Activated naive CD4-positive, alpha-beta T cell treated with anti-CD3 and anti-CD28 coated beads, Interleukin-2, amount 50 U/mL, for 72 hours (primary cell): ENCODE results near the gene ZBTB21. TPM values are rescaled to one million over a fixed set of nuclear protein-coding genes. Genes with fewer than 3 reads are reported as not detected.
"Not testable (repeated sequence)": the region's sequence is repeated elsewhere in the genome, so short reads cannot be mapped to it uniquely, and the experiment has no call there.

Experiments used
- ATAC-seq, 2 donors: fragments of 150-1000 bp; cut with Tn5 transposase; 2 replicates each; pipeline ENCODE4 v1.10.0; 2021; ENCODE audit warnings: mild to moderate bottlenecking in 2 of 2, moderate library complexity in 2 of 2
- DNase-seq, 2 donors: peaks; one replicate each; pipeline ENCODE4 v3.0.0; 2021 to 2022; ENCODE audit warnings: low spot score in 2 of 2
- H3K27ac Mint-ChIP-seq, 2 donors: one replicate each; pipeline ENCODE4 v1.8.0; 2022; ENCODE audit warnings: mild to moderate bottlenecking in 2 of 2, mixed read lengths in 2 of 2
- H3K36me3 Mint-ChIP-seq, 2 donors: one replicate each; pipeline ENCODE4 v1.8.0; 2022; ENCODE audit warnings: mixed read lengths in 2 of 2
- H3K9me3 Mint-ChIP-seq, 2 donors: one replicate each; pipeline ENCODE4 v1.8.0; 2022; ENCODE audit warnings: mixed read lengths in 2 of 2
- total RNA-seq, 2 donors: library from RNA; stranded (reverse); gene quantifications; one replicate each; pipeline ENCODE4 v1.2.3, GENCODE V29; 2022

Gene ZBTB21
- total RNA-seq, 2 donors from 2014 or later, result 28.6 to 61.0 TPM

DNA sequence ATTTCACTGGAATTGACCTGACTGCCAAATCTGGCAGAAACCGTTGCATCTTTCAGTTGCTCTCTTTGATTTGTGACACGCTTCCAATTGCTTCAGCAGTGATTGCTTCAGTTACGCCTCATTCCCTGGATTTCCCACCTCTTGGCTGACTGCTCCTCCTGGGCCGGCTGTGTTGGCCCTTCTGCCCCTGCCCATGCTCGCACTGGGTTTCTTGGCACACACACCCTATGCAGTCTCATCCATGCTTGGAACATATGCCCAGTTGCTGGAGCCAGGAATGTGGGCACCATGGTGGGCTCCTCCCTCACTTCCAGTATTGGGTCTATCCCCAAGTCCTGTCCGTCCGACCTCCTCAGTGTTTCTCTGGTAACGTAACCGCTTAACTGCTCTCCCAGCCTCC lies 2.2 kb upstream of the ZBTB21 start:
- peaks cover 0 to 6% of the 10 kb centered on the region in 2 donors for H3K9me3 Mint-ChIP-seq
- peak overlapping the region; percentile 19 to 47 for H3K27ac Mint-ChIP-seq
- peaks cover 21 to 27% of the 10 kb centered on the region in 2 donors for H3K36me3 Mint-ChIP-seq
- ATAC-seq (no peak), DNase-seq (no peak)

DNA sequence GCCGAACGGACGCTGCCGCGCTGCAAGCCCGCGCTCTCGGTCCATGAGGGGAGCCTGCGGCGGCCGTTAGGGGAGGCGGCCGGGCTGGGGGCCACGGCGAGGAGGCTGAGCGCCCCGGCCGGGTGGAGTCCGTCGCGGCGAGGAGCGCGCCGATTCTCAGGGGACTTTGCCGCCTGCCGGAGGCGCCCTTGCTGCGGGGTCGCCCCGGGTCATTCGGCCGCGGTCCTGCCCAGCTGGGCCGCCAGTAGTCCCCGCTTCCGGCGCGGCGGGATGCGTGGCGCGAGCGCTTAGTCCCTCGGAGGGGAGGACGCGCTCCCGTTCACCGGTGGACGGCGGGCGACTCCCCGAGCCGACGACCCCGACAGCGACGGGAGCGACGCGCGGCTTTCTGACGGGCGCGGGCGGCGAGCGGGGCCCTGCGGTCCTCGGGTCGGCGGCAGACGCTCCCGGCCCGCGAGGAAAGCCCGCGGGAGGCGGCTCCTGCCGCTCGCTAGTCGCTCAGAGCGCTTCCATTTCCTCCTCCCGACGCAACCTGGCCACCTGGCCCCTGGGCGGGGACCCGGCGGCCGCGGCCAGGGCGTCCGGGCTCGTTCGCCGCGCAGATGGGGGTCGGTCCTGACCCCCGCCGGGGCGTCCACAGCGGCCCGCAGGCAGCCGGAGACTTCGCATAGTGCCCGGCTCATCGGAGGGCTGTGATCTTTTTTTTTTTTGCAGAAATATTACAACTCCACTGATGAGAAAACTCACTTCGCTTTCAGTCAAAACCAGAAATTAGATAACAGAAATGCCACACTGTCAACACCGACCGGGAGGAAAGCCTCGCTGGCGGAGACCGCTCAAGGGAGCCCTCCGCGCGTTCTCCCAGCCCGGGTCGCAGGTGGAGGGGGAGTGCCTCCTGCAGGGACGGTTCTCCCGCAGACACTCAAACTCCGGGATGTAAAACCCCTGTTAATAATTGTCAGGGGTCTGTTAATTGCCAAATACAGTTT lies 641 bp upstream of the ZBTB21 start:
- ATAC-seq (peak; percentile 4 to 17), DNase-seq (peak; percentile 38 to 62)
- Mint-ChIP-seq H3K27ac (peak overlapping the region; percentile 95 to 96), H3K9me3 (peaks cover 0 to 10% of the 10 kb centered on the region in 2 donors), H3K36me3 (peaks cover 31 to 36% of the 10 kb centered on the region in 2 donors)

DNA sequence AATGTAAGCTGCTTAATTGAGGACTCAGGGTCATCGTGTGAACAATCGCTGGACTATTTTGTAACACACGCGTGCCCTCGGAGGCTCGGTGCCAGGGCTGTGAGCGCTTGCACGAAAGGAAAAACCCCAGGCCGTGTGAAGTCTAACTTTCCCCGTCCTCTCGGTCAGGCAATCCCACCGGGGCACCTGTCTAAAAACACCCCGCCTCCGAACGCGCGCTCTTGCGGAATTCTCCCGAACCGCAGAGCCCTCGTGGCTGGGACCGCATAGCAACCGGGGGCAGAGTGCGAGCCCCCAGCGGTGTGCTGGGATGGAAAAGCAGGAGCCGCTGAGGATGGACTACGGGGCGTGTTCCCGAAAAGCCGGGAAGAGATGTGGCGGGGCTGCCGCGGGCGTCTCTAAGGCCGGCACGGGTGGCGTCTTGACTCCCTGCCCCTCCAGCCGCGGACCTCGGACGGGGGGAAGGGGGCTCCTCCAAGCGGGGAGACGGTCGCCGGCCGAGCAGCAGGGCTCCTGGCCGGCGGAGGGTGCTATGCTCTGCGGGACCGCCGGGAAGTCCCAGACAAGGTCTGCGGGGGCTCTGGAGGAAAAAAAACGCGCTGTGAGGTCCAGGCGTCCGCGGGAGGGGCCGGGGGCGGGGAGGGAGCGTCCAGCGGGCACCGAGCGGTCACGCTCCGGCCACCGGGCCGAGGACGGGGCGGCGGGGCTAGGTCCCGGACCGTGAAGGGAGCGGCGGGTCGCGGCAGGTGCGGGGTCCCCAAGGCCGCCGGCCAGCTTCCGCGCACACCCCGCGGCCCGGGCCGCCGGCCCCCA lies 936 bp downstream of the ZBTB21 start:
- peak; percentile 46 to 83 for DNase-seq
- H3K27ac Mint-ChIP-seq, result peak overlapping the region; percentile 93 to 95
- ATAC-seq, result peak; percentile 7 to 28
- H3K9me3 Mint-ChIP-seq, result peaks cover 0 to 10% of the 10 kb centered on the region in 2 donors
- peaks cover 31 to 41% of the 10 kb centered on the region in 2 donors for H3K36me3 Mint-ChIP-seq

DNA sequence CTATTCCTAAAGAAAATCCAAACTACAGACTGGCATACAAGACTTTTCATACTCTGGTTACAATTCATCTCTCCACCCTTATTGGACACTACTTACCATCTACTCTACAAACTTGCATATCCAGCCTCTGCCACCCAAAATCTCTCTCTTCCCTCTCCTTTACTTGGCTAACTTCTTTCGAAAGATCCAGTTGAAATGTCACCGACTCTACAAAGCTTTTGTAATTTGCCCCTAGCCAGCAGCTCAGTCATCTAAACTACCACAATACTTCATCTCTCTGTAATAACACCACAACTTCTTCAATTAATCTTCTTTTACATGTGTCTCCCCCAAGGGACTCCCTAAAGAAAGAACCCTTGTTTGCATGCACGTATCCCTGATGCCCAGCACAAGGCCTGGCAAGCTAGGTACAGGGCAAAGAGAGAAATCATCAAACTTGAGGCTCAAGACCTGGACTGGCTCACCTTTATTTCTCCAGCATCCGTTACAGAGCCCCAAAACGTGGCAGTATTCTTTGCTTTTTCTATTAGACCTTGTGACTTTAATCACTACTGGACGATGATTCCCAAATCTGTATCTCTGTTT lies 2.7 kb downstream of the ZBTB21 start:
- Mint-ChIP-seq H3K27ac (peak overlapping the region in 1 of 2 donors; percentile 53), H3K9me3 (peaks cover 0 to 3% of the 10 kb centered on the region in 2 donors), H3K36me3 (peaks cover 20 to 31% of the 10 kb centered on the region in 2 donors)
- ATAC-seq, result no peak
- DNase-seq, result no peak

DNA sequence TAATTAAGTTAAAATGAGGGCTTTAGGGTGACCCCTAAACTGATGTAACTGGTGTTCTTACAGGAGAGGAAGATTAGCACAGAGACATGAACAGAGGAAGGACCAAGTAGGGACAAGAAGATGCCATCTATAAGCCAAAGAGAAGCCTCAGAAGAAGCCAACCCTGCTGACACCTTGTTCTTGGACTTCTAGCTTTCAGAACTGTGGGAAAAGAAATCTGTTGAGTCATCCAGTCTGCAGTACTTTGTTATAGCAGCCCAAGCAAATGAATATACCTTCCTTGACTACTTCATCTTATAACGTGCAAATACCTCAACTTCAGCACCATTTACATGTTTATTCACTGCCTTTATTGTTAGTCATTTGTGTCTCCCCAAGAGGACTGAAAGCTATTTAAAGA lies 3.4 kb downstream of the ZBTB21 start:
- no peak for DNase-seq
- H3K36me3 Mint-ChIP-seq, result peaks cover 18 to 29% of the 10 kb centered on the region in 2 donors
- ATAC-seq, result no peak
- H3K9me3 Mint-ChIP-seq, result peaks cover 0 to 3% of the 10 kb centered on the region in 2 donors
- peak overlapping the region in 1 of 2 donors; percentile 53 for H3K27ac Mint-ChIP-seq

DNA sequence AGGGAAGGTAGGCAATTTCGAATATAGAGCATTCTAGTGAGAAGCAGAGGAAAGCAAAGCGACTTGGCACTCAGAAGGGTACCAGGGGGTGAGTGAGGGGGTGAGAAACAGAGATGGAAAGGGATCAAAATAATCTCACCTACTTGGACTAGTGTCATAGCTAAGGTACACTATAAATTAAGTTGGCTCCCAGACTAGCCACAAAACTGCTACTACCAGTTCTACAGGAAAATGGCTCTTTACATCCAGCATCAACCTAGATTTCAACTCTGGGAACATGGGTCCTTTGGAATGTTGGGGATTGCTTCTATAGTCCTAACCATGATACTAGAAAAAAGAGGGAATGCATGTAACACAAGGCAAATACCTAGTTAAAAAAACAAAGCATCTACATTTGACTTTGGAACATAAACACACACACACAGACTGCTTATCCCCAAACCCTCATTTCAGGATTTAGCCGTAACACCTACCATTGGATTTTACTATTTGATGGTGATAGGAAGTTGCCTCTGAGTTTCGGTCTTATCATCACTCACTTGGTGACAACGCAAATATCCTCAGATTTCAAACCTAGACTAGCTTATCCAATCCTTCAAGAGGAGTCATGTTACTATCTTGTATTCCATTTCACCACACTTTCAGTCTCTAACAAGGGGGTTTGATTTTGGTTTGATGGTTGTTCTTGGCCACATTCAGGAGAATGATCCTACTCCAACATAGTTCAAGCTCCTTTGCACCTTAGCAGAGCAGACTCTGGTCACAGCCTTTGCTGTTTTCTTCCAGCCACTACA lies 5.6 kb downstream of the ZBTB21 start:
- Mint-ChIP-seq H3K36me3 (peaks cover 34 to 41% of the 10 kb centered on the region in 2 donors), H3K9me3 (peaks cover 0 to 3% of the 10 kb centered on the region in 2 donors), H3K27ac (peak overlapping the region; percentile 24 to 94)
- no peak for DNase-seq
- ATAC-seq, result no peak

DNA sequence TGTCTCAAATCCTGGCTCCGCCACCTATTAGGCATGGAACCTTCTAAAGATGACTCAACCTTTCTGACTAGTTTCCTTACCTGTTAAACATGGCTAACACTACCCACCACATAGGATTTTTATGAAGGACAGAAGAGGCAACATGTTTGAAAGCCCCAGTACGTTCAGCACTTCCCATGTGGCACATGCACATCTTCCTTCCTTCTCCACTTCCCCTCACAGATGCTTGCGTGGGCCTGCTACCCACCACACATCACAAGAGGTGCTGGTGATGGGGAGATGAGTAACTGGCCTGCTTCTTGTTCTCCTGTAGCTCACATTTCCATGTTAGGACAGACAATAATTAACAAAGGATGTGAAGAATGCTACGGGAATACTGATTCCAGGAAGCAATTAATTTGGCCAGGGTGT lies 7.1 kb downstream of the ZBTB21 start:
- Mint-ChIP-seq H3K27ac (peak overlapping the region; percentile 94 to 97), H3K36me3 (peaks cover 38 to 48% of the 10 kb centered on the region in 2 donors)
- DNase-seq, result no peak

DNA sequence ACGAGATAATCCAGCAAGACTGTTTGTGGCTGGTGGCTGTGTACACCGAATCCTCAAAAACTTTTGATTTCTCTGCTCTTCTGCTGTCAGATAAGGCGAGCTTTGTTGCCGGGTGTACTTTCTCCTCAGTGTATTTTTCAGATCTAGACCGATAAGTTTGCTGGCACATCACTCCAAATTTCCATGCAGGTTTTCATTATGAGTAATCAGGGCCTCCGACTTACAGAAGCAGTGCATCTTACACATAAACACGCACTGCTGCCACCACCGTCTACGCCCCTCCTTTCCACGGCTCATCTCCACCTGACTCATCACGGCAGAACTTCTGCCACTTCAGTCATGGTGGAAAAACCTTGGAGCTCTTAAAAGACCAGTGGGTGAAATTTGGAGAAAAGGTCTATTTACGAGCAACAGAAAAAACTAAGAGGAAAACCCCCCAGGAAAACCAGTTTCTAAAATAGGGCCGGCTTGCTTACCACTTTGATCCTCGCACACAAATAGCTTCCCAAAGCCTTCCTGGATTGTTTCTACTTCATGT lies 7.7 kb downstream of the ZBTB21 start:
- peak; percentile 97 to 99 for ATAC-seq
- peaks cover 33 to 47% of the 10 kb centered on the region in 2 donors for H3K36me3 Mint-ChIP-seq
- peak overlapping the region; percentile 94 to 97 for H3K27ac Mint-ChIP-seq

More for the DNA sequence above, 7.1 kb downstream of the ZBTB21 start:
- peaks cover 0 to 3% of the 10 kb centered on the region in 2 donors for H3K9me3 Mint-ChIP-seq
- ATAC-seq, result peak; percentile 30 to 54

DNA sequence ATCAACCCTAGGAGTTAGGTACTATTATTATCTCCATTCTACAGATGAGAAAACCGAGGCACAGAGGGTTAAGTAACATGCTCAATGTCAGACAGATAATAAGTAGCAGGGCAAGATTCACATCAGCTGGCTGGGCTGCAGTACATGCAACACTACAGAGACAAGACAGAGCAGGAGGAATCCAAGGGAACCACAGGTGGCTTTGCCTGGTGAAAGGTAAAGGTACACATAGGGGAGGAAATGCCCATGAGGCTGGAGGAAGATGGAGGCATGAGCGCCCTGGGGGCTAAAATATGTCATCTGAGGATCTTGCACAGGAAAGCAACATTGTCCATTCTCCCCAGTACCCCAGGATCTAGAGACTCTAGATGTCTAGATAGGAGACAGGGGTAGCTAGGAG lies 8.4 kb downstream of the ZBTB21 start:
- ATAC-seq (no peak), DNase-seq (no peak)
- Mint-ChIP-seq H3K27ac (peak overlapping the region; percentile 94 to 97), H3K9me3 (peaks cover 2 to 6% of the 10 kb centered on the region in 2 donors), H3K36me3 (peaks cover 29 to 49% of the 10 kb centered on the region in 2 donors)

More for the DNA sequence above, 7.7 kb downstream of the ZBTB21 start:
- peaks cover 0 to 3% of the 10 kb centered on the region in 2 donors for H3K9me3 Mint-ChIP-seq
- DNase-seq, result peak; percentile 72 to 87

DNA sequence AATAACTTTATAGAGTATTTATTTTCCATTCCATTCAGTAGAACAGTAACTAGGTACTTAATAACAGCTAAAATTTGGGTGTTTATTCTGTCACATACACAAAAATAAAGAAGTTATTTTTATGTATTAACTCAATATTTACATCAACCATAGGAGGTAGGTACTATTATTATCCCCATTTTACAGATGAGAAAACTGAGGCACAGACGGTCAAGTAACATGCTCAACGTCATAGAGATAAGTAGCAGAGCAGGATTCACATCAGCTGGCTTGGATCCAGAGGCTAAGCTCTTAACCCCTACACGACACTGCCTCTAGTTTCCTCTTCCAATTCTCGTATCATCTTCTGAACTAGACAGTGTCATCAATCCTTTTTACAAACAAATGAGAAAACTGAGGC lies 9.3 kb downstream of the ZBTB21 start:
- Mint-ChIP-seq H3K27ac (peak overlapping the region; percentile 94 to 97), H3K9me3 (peaks cover 4 to 10% of the 10 kb centered on the region in 2 donors)

DNA sequence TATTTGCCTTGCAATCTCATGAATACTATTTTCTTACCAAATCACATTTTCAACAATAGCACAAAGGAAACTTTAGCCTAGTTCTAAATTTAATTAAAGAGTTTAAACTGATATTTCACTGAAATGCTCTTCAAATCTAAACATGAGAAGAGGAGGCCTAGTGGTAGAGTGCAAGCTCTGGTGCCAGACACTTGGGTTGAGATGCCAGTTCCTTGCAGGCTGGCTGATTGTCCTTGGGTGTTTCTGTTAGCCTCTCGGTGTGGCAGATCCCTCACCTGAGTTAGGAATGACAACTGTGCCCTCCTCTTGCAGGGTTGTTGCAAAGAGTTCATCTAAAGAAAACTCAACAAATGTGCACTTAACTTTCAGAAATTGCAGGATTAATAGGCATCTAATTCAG lies 12.5 kb downstream of the ZBTB21 start:
- no peak for ATAC-seq
- no peak overlapping the region for H3K27ac Mint-ChIP-seq
- H3K36me3 Mint-ChIP-seq, result peaks cover 51 to 81% of the 10 kb centered on the region in 2 donors
- no peak for DNase-seq
- peaks cover 4 to 19% of the 10 kb centered on the region in 2 donors for H3K9me3 Mint-ChIP-seq

More for the DNA sequence above, 9.3 kb downstream of the ZBTB21 start:
- no peak for ATAC-seq
- H3K36me3 Mint-ChIP-seq, result peaks cover 31 to 51% of the 10 kb centered on the region in 2 donors
- no peak for DNase-seq

DNA sequence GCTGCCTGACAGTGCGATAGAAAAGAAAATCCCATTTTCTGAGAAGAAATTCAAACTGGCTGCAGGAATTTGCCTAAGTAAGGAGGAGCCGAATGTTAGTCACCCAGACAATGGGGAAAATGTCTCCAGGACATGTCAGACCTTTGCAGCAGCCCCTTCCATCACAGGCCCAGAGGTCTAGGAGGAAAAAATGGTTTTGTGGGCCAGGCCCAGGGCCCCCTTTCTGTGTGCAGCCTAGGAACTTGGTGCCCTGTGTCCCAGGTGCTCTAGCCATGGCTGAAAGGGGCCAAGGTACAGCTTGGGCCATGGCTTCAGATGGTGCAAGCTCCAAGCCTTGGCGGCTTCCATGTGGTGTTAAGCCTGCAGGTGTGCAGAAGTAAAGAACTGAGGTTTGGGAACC lies 14.6 kb downstream of the ZBTB21 start:
- Mint-ChIP-seq H3K36me3 (peaks cover 57 to 84% of the 10 kb centered on the region in 2 donors), H3K27ac (no peak overlapping the region), H3K9me3 (peaks cover 4 to 19% of the 10 kb centered on the region in 2 donors)
- ATAC-seq, result no peak
- DNase-seq, result no peak

DNA sequence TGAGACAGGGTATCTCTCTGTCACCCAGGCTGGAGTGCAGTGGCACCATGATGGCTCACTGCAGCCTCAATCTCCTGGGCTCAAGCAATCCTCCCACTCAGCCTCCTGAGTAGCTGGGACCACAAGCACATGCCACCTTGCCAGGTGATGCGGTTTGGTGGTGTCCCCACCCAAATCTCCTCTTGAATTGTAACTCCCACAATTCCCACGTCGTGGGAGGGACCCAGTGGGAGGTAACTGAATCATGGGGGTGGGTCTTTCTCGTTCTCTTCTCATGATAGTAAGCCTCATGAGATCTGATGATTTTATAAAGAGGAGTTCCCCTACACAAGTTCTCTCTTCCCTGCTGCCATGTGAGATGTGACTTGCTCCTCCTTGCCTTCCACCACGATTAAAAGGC lies 15.5 kb downstream of the ZBTB21 start:
- ATAC-seq, result peak in 1 of 2 donors; percentile 47
- DNase-seq, H3K27ac Mint-ChIP-seq: not testable (repeated sequence)
- Mint-ChIP-seq H3K36me3 (peaks cover 53 to 81% of the 10 kb centered on the region in 2 donors), H3K9me3 (peaks cover 4 to 19% of the 10 kb centered on the region in 2 donors)

DNA sequence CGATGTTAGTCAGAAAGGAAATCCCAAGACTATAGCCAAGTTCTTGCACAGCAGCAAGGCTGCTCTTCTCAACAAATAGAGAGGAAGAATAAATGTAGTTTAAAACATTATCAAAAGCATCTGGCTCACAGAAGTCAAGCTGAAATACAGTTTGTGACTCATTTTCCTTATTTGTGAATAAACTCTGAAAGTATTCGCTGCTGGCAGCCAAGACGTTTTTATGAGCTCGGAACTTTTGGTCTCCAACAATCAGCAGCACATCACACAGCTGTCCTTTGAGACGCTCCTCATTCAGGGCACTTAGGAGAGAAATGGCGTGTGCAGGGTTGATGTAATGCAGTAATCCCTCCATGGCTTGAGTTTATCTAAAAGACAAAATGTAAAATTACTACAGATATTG lies 16.4 kb downstream of the ZBTB21 start:
- ATAC-seq (no peak), DNase-seq (no peak)
- Mint-ChIP-seq H3K9me3 (peaks cover 4 to 19% of the 10 kb centered on the region in 2 donors), H3K36me3 (peaks cover 49 to 73% of the 10 kb centered on the region in 2 donors), H3K27ac (peak overlapping the region in 1 of 2 donors; percentile 24)

DNA sequence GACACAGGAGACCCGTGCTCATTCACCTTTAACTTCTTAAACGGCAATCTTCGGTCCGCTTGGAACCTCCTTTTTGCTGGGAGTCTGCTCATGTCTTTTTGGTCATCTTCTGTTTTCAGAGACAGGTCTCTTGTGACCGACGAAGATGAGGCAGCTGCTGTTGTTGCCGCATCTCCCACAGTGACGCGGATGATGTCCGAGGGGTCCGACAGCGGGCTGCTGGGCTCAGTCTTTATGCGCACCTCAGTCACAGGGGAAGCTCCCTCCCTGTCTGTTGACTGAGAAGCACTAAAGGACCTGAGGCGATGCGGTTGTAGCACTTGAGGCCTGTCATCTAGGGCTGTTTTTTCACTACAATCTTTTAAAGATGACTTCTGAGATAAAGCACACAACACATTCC lies 17.6 kb downstream of the ZBTB21 start:
- H3K27ac Mint-ChIP-seq, result no peak overlapping the region
- peaks cover 4 to 19% of the 10 kb centered on the region in 2 donors for H3K9me3 Mint-ChIP-seq
- DNase-seq (no peak), ATAC-seq (no peak)
- peaks cover 49 to 63% of the 10 kb centered on the region in 2 donors for H3K36me3 Mint-ChIP-seq
